ENCODE measurements around the gene IGFBP4.

GRCh38 chr17:40470932-40471828, 27.9 kb downstream of the IGFBP4 start:
- TF ChIP-seq ARNT (IDR thresholded peaks at IDR 0.05), result no peak
- TF ChIP-seq HDGF (IDR thresholded peaks at IDR 0.05; ENCODE audit: borderline replicate concordance), result no peak
- no peak for TF ChIP-seq TARDBP (IDR thresholded peaks at IDR 0.05)
- TF ChIP-seq BHLHE40 (IDR thresholded peaks at IDR 0.05; ENCODE audit: borderline replicate concordance), result no peak

Measured in HEK293T (cell line).